ENCODE results near the gene ZNF341. TPM values are rescaled to one million over a fixed set of nuclear protein-coding genes. Genes with fewer than 3 reads are reported as not detected.

ZNF341 gene
- total and polyA plus RNA-seq, 2 experiments from 2014 or later: 2.3 to 2.8 TPM

GRCh38 chr20:33821270-33821836 lies 89.6 kb downstream of the ZNF341 start:
- Histone ChIP-seq H3K9me3 (ENCODE audit: low read depth) (no peaks in the 10 kb centered on the region), H3K9ac (no peak overlapping the region), H3K36me3 (ENCODE audit: low read depth) (no peaks in the 10 kb centered on the region), H3K27me3 (replicated peaks; ENCODE audit: insufficient read depth) (no peaks in the 10 kb centered on the region), H3K4me3 (no peak overlapping the region), H3K9me2 (ENCODE audit: insufficient read depth) (no peaks in the 10 kb centered on the region), H2AFZ (no peak overlapping the region), H3K4me1 (ENCODE audit: insufficient read depth) (0 out of 2 replicates have a peak, but pooled peaks cover 5% of the 10 kb centered on the region), H3K27ac (no peak overlapping the region), H3F3A (ENCODE audit: insufficient read depth) (no peaks in the 10 kb centered on the region), H3K79me2 (ENCODE audit: insufficient read depth) (peaks cover 100% of the 10 kb centered on the region), H3K4me2 (ENCODE audit: unreplicated experiment) (no peak overlapping the region), H4K20me1 (ENCODE audit: insufficient read depth) (peaks cover 50% of the 10 kb centered on the region)
- TF ChIP-seq EZH2 (IDR thresholded peaks at IDR 0.05; ENCODE audit: insufficient read depth, poor library complexity, severe bottlenecking) (no peak), EZH2phosphoT487 (IDR thresholded peaks at IDR 0.05; ENCODE audit: insufficient read depth, low read depth) (no peak)
- in situ Hi-C loops (cut with MboI): no loop called here
- 65 to 71% methylated on average over 4 of the region's 4 CpGs for WGBS, 2 experiments (ENCODE audit: low coverage in 1 of 2, low lambda C conversion rate in 2 of 2, missing lambda C conversion rate in 2 of 2)
- DNase-seq: no peak

GRCh38 chr20:33822423-33822822 lies 90.6 kb downstream of the ZNF341 start:
- no peak overlapping the region for H3K27ac ChIP-seq
- no peak for TF ChIP-seq EZH2 (IDR thresholded peaks at IDR 0.05; ENCODE audit: insufficient read depth, poor library complexity, severe bottlenecking)
- no peak for TF ChIP-seq EZH2phosphoT487 (IDR thresholded peaks at IDR 0.05; ENCODE audit: insufficient read depth, low read depth)
- no peaks in the 10 kb centered on the region for H3K36me3 ChIP-seq (ENCODE audit: low read depth)
- 98 to 100% methylated on average over 5 of the region's 5 CpGs for WGBS, 2 experiments (ENCODE audit: low coverage in 1 of 2, low lambda C conversion rate in 2 of 2, missing lambda C conversion rate in 2 of 2)
- no peaks in the 10 kb centered on the region for H3K27me3 ChIP-seq (replicated peaks; ENCODE audit: insufficient read depth)
- no peak for DNase-seq
- no peak overlapping the region for H2AFZ ChIP-seq
- no peak overlapping the region for H3K4me3 ChIP-seq
- in situ Hi-C loops (cut with MboI): no loop called here
- no peaks in the 10 kb centered on the region for H3K9me2 ChIP-seq (ENCODE audit: insufficient read depth)
- H3K9ac ChIP-seq: no peak overlapping the region
- H4K20me1 ChIP-seq (ENCODE audit: insufficient read depth): peaks cover 55% of the 10 kb centered on the region
- 0 out of 2 replicates have a peak, but pooled peaks cover under 1% of the 10 kb centered on the region for H3F3A ChIP-seq (ENCODE audit: insufficient read depth)
- 0 out of 2 replicates have a peak, but pooled peaks cover 5% of the 10 kb centered on the region for H3K4me1 ChIP-seq (ENCODE audit: insufficient read depth)
- no peaks in the 10 kb centered on the region for H3K9me3 ChIP-seq (ENCODE audit: low read depth)
- no peak overlapping the region for H3K4me2 ChIP-seq (ENCODE audit: unreplicated experiment)
- peaks cover 100% of the 10 kb centered on the region for H3K79me2 ChIP-seq (ENCODE audit: insufficient read depth)

GRCh38 chr20:33822991-33823390 lies 91.2 kb downstream of the ZNF341 start:
- in situ Hi-C loops (cut with MboI): no loop called here
- Histone ChIP-seq H2AFZ (no peak overlapping the region), H3K4me2 (ENCODE audit: unreplicated experiment) (no peak overlapping the region), H3K4me1 (ENCODE audit: insufficient read depth) (0 out of 2 replicates have a peak, but pooled peaks cover 5% of the 10 kb centered on the region), H3K27ac (no peak overlapping the region), H3K9ac (no peak overlapping the region), H3K9me2 (ENCODE audit: insufficient read depth) (no peaks in the 10 kb centered on the region), H3K36me3 (ENCODE audit: low read depth) (no peaks in the 10 kb centered on the region), H3K4me3 (no peak overlapping the region), H3K79me2 (ENCODE audit: insufficient read depth) (peaks cover 100% of the 10 kb centered on the region), H3F3A (ENCODE audit: insufficient read depth) (0 out of 2 replicates have a peak, but pooled peaks cover 6% of the 10 kb centered on the region), H3K9me3 (ENCODE audit: low read depth) (no peaks in the 10 kb centered on the region), H3K27me3 (replicated peaks; ENCODE audit: insufficient read depth) (no peaks in the 10 kb centered on the region), H4K20me1 (ENCODE audit: insufficient read depth) (peaks cover 52% of the 10 kb centered on the region)
- DNase-seq: no peak
- no peak for TF ChIP-seq EZH2phosphoT487 (IDR thresholded peaks at IDR 0.05; ENCODE audit: insufficient read depth, low read depth)
- TF ChIP-seq EZH2 (IDR thresholded peaks at IDR 0.05; ENCODE audit: insufficient read depth, poor library complexity, severe bottlenecking): no peak
- 94 to 98% methylated on average over 5 of the region's 5 CpGs for WGBS, 2 experiments (ENCODE audit: low coverage in 1 of 2, low lambda C conversion rate in 2 of 2, missing lambda C conversion rate in 2 of 2)

GRCh38 chr20:33824852-33825251 lies 93.1 kb downstream of the ZNF341 start:
- H3K9me2 ChIP-seq (ENCODE audit: insufficient read depth): no peaks in the 10 kb centered on the region
- no peaks in the 10 kb centered on the region for H3K27me3 ChIP-seq (replicated peaks; ENCODE audit: insufficient read depth)
- peaks cover 50% of the 10 kb centered on the region for H4K20me1 ChIP-seq (ENCODE audit: insufficient read depth)
- H3K4me2 ChIP-seq (ENCODE audit: unreplicated experiment): no peak overlapping the region
- no peak overlapping the region for H3K4me3 ChIP-seq
- in situ Hi-C loops (cut with MboI): no loop called here
- no peaks in the 10 kb centered on the region for H3K9me3 ChIP-seq (ENCODE audit: low read depth)
- H3K27ac ChIP-seq: no peak overlapping the region
- no peak overlapping the region for H3K9ac ChIP-seq
- DNase-seq: no peak
- peaks cover 100% of the 10 kb centered on the region for H3K79me2 ChIP-seq (ENCODE audit: insufficient read depth)
- H2AFZ ChIP-seq: no peak overlapping the region
- H3F3A ChIP-seq (ENCODE audit: insufficient read depth): 0 out of 2 replicates have a peak, but pooled peaks cover 10% of the 10 kb centered on the region
- TF ChIP-seq EZH2 (IDR thresholded peaks at IDR 0.05; ENCODE audit: insufficient read depth, poor library complexity, severe bottlenecking) (no peak), EZH2phosphoT487 (IDR thresholded peaks at IDR 0.05; ENCODE audit: insufficient read depth, low read depth) (no peak)
- 0 out of 2 replicates have a peak, but pooled peaks cover 5% of the 10 kb centered on the region for H3K4me1 ChIP-seq (ENCODE audit: insufficient read depth)
- 96 to 100% methylated on average over 1 of the region's 1 CpG for WGBS, 2 experiments (ENCODE audit: low coverage in 1 of 2, low lambda C conversion rate in 2 of 2, missing lambda C conversion rate in 2 of 2)
- H3K36me3 ChIP-seq (ENCODE audit: low read depth): no peaks in the 10 kb centered on the region
